GM23338 (cell line): ENCODE measurements around the gene LIN7A. TPM values are rescaled to one million over a fixed set of nuclear protein-coding genes. Genes with fewer than 3 reads are reported as not detected.

ENCODE experiments used
- ATAC-seq: fragments of 200-7000 bp; cut with Tn5 transposase; 3 replicates; pipeline ENCODE4 v1.9.1; 2020
- DNase-seq: peaks from one replicate; pipeline ENCODE4 v3.0.0-alpha.2; 2015; ENCODE audit warnings: low spot score
- H2AFZ ChIP-seq: fragments of 200-600 bp; sonication (generic); 2 replicates; pipeline ENCODE4 v1.8.0; 2016; ENCODE audit warnings: antibody characterized with exemption, mild to moderate bottlenecking, moderate library complexity
- H3F3A ChIP-seq: fragments of 200-600 bp; sonication (generic); replicated peaks from 2 replicates; pipeline ENCODE4 v1.8.0; 2017; ENCODE audit warnings: antibody characterized with exemption, mixed run types, low read depth
- H3K27ac ChIP-seq: fragments of 200-600 bp; sonication (generic); 2 replicates; pipeline ENCODE4 v1.6.1; 2016; ENCODE audit warnings: low read depth
- H3K27me3 ChIP-seq: fragments of 200-600 bp; sonication (generic); 2 replicates; pipeline ENCODE4 v1.8.0; 2016; ENCODE audit warnings: mild to moderate bottlenecking, mixed run types, moderate library complexity; ENCODE audit not compliant: insufficient read depth
- H3K36me3 ChIP-seq: fragments of 200-600 bp; sonication (generic); 2 replicates; pipeline ENCODE4 v1.8.0; 2016; ENCODE audit warnings: mild to moderate bottlenecking; ENCODE audit not compliant: insufficient read depth
- H3K4me1 ChIP-seq: fragments of 200-600 bp; sonication (generic); 2 replicates; pipeline ENCODE4 v1.8.0; 2016; ENCODE audit warnings: mild to moderate bottlenecking, moderate library complexity; ENCODE audit not compliant: insufficient read depth
- H3K4me2 ChIP-seq: fragments of 200-600 bp; sonication (generic); 2 replicates; pipeline ENCODE4 v1.7.1; 2017; ENCODE audit warnings: mixed run types
- H3K4me3 ChIP-seq: fragments of 200-600 bp; sonication (generic); 2 replicates; pipeline ENCODE4 v1.6.1; 2016; ENCODE audit warnings: mixed run types
- H3K79me2 ChIP-seq: fragments of 200-600 bp; sonication (generic); replicated peaks from 2 replicates; pipeline ENCODE4 v1.8.0; 2017; ENCODE audit warnings: mild to moderate bottlenecking; ENCODE audit not compliant: insufficient read depth
- H3K9me2 ChIP-seq: fragments of 200-600 bp; sonication (generic); 2 replicates; pipeline ENCODE4 v1.8.0; 2017; ENCODE audit not compliant: insufficient read depth
- H4K20me1 ChIP-seq: fragments of 200-600 bp; sonication (generic); replicated peaks from 2 replicates; pipeline ENCODE4 v1.8.0; 2017; ENCODE audit warnings: mild to moderate bottlenecking; ENCODE audit not compliant: insufficient read depth
- H3K27ac Mint-ChIP-seq: 2 replicates; pipeline ENCODE4 v1.8.0; 2020; ENCODE audit warnings: inconsistent platforms, mild to moderate bottlenecking, moderate library complexity, mixed read lengths
- H3K27me3 Mint-ChIP-seq: 3 replicates; pipeline ENCODE4 v1.8.0; 2022; ENCODE audit warnings: low read depth, mild to moderate bottlenecking, moderate library complexity, mixed read lengths, inconsistent platforms; ENCODE audit not compliant: insufficient read depth, poor library complexity
- H3K36me3 Mint-ChIP-seq: 3 replicates; pipeline ENCODE4 v1.8.0; 2021; ENCODE audit warnings: low read depth, mild to moderate bottlenecking, inconsistent platforms, moderate library complexity, mixed read lengths
- H3K4me1 Mint-ChIP-seq: 3 replicates; pipeline ENCODE4 v1.8.0; 2020; ENCODE audit warnings: mild to moderate bottlenecking, inconsistent platforms, mixed read lengths
- H3K4me3 Mint-ChIP-seq: 3 replicates; pipeline ENCODE4 v1.8.0; 2021; ENCODE audit warnings: moderate library complexity, mild to moderate bottlenecking, inconsistent platforms, mixed read lengths
- H3K9me3 Mint-ChIP-seq: 3 replicates; pipeline ENCODE4 v1.8.0; 2020; ENCODE audit warnings: moderate library complexity, mild to moderate bottlenecking, inconsistent platforms, mixed read lengths
- CREB1 ChIP-seq: fragments of 250-450 bp; sonication (Bioruptor Pico); IDR thresholded peaks from 2 replicates; pipeline ENCODE4 v1.5.0; 2020; ENCODE audit warnings: low read depth, mild to moderate bottlenecking, moderate library complexity
- ETS1 ChIP-seq: IDR thresholded peaks from 2 replicates; pipeline ENCODE4 v1.6.1; 2016; ENCODE audit warnings: antibody characterized with exemption
- EZH2 ChIP-seq: fragments of 200-600 bp; sonication (generic); IDR thresholded peaks from one replicate; pipeline ENCODE4 v1.8.0; 2017; ENCODE audit warnings: antibody characterized with exemption, mild to moderate bottlenecking, low read depth; ENCODE audit not compliant: unreplicated experiment
- EZH2phosphoT487 ChIP-seq: fragments of 200-600 bp; sonication (generic); IDR thresholded peaks from one replicate; pipeline ENCODE4 v1.8.1; 2018; ENCODE audit warnings: antibody characterized with exemption; ENCODE audit not compliant: unreplicated experiment
- JUNB ChIP-seq: IDR thresholded peaks from one replicate; pipeline ENCODE4 v1.6.1; 2016; ENCODE audit warnings: antibody characterized with exemption; ENCODE audit not compliant: unreplicated experiment
- REST ChIP-seq: IDR thresholded peaks from one replicate; pipeline ENCODE4 v1.6.1; 2018; ENCODE audit warnings: antibody characterized with exemption; ENCODE audit not compliant: unreplicated experiment
- STAT1 ChIP-seq: IDR thresholded peaks from one replicate; pipeline ENCODE4 v1.6.1; 2016; ENCODE audit warnings: antibody characterized with exemption; ENCODE audit not compliant: unreplicated experiment
- ZNF114 ChIP-seq: fragments of 250-450 bp; sonication (Bioruptor Pico); IDR thresholded peaks from 2 replicates; pipeline ENCODE4 v1.5.0; 2020; ENCODE audit warnings: mild to moderate bottlenecking, moderate library complexity
- ZNF331 ChIP-seq: fragments of 250-450 bp; sonication (Bioruptor Pico); IDR thresholded peaks from 2 replicates; pipeline ENCODE4 v1.5.0; 2020; ENCODE audit warnings: low read depth, mild to moderate bottlenecking, moderate library complexity
- ZNF462 ChIP-seq: fragments of 250-450 bp; sonication (Bioruptor Pico); IDR thresholded peaks from 2 replicates; pipeline ENCODE4 v1.5.0; 2020; ENCODE audit warnings: mild to moderate bottlenecking, moderate library complexity
- polyA plus RNA-seq: library from polyadenylated mRNA; unstranded; fragments of >200 nt; fragmentation: Nextera tagmentation; extraction: Ambion mirVana; gene quantifications from 2 replicates; pipeline ENCODE4 v1.2.1, GENCODE V29; 2016
- total RNA-seq: library from RNA; depleted of rRNA; stranded (reverse); fragments of >200 nt; shearing (Covaris generic); gene quantifications from 2 replicates; pipeline ENCODE4 v1.2.3, GENCODE V29; 2014

LIN7A gene
- total and polyA plus RNA-seq, 2 experiments from 2014 or later = 5.7 to 6.5 TPM

- H3K4me3 Mint-ChIP-seq = no peak overlapping the region
- DNase-seq (no peak), ATAC-seq (no peak)
- no peaks in the 10 kb centered on the region for H4K20me1 ChIP-seq
- no peaks in the 10 kb centered on the region for H3K27me3 Mint-ChIP-seq
- no peaks in the 10 kb centered on the region for H3K9me2 ChIP-seq
- no peak for TF ChIP-seq EZH2
- TF ChIP-seq ZNF462 = no peak
- TF ChIP-seq EZH2phosphoT487 = no peak
- no peak for TF ChIP-seq ZNF114 (CRISPR knock-in tag)
- no peak for TF ChIP-seq CREB1
- TF ChIP-seq ETS1 = no peak
- TF ChIP-seq ZNF331 (CRISPR knock-in tag) = no peak
- TF ChIP-seq STAT1 = no peak
- no peak for TF ChIP-seq JUNB
- TF ChIP-seq REST = no peak
- H3F3A ChIP-seq = no peaks in the 10 kb centered on the region
- H3K27ac Mint-ChIP-seq = no peak overlapping the region
- H3K27ac ChIP-seq = no peak overlapping the region
- peaks cover 12% of the 10 kb centered on the region; the same call in 2 of the 3 replicates for H3K9me3 Mint-ChIP-seq
- peaks cover 7% of the 10 kb centered on the region; the same call in 2 of the 3 replicates for H3K36me3 Mint-ChIP-seq
- no peaks in the 10 kb centered on the region for H3K79me2 ChIP-seq
- no peaks in the 10 kb centered on the region for H3K27me3 ChIP-seq
- H3K4me1 ChIP-seq = peaks cover 12% of the 10 kb centered on the region
- no peaks in the 10 kb centered on the region for H3K36me3 ChIP-seq
- H2AFZ ChIP-seq = no peak overlapping the region
- no peak overlapping the region for H3K4me3 ChIP-seq
- H3K4me1 Mint-ChIP-seq = peaks cover 22% of the 10 kb centered on the region
- H3K4me2 ChIP-seq = no peak overlapping the region
These were observed 114.3 kb downstream of the LIN7A start for GRCh38 chr12:80823393-80823792.
